Measurements from ENCODE around the gene LAMA5.

LAMA5 gene

GRCh38 chr20:62313021-62313420, 54.1 kb downstream of the LAMA5 start:
- DNase-seq (ENCODE audit: low read depth), result no peak

- no peak for DNase-seq (ENCODE audit: low read depth)
These were observed 54.5 kb downstream of the LAMA5 start for GRCh38 chr20:62312662-62312977.

- DNase-seq (ENCODE audit: low read depth), result no peak
These were observed 55.1 kb downstream of the LAMA5 start for GRCh38 chr20:62311832-62312661.

DNA sequence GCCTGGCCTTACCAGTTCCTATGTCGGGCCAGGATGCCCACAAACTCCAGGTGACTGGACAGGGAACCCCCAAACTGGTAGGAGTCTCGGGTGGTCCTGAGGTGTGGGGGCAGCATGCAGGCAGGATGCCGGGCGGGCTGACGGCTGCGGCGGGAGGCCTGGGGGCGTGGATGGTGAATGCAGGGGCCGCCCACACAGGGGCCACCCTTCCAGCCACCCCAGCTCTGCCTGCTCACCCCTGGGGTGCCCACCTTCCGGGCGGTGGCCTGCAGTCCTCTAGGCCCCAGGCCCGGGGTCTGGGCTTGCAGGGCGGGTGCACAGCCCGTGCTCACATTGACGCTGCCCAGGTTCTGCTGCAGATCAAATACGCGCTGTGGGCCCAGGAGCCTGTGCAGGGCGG, 56.0 kb downstream of the LAMA5 start:
- no peak for DNase-seq (ENCODE audit: low read depth)

DNA sequence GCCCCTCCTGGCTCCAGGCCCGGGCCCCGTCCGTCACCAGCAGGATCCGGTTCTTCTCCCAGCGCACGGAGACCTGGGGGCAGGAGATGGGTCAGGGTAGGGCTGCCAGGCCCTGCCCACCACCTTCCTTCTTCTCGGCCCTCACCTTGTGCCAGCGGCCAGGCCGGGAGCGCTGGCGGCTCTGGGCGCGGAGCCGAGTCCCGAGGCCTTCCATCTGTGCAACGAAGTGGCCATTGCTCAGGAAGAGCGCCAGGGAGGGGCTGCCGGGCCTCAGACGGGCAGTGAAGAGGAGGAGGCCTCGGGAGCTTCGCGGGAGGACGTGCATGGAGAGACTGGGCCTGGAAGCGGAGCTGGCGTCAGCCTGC, 56.4 kb downstream of the LAMA5 start:
- no peak for DNase-seq (ENCODE audit: low read depth)

DNA sequence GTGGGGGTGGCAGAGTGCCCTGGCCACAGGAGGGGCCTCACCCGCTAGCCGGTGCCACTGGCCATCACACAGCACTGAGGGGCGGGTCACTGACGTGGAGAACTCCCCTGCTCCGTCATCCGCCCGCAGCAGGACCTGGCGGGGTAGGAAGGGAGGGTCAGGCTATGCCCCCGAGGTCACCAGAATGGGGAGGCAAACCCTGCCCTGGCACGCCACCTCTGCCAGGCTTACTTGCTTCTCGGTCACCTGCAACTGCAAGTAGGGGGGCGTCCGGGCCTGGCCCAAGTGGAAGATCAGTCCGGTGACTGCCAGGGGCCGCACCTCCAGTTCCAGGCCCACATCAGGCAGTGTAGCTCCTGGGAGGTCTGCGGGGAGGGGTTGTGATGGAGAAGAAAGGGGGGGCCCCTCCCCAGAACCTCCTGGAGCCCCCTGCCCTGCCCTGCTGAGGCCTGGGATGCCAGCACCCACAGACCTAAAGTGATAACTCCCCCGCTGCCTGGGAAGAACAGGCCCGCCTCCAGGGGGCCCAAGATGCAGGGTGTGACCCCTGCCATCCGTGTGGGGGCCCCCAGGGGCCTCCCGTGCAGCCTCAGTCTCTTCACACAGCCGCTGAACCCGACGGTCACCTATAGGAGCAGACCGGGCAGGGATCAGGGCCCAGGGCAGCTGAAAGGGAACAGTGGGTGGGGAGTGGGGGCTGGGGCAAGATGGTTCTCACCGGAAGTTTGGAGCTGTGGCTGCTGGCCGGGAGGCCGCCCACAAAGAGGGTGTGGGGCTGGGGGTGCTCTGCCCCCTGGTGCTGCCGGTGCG, 57.0 kb downstream of the LAMA5 start:
- no peak for DNase-seq (ENCODE audit: low read depth)

- DNase-seq (ENCODE audit: low read depth), result no peak
These were observed 57.7 kb downstream of the LAMA5 start for GRCh38 chr20:62309198-62309944.

- DNase-seq (ENCODE audit: low read depth), result no peak
These were observed 58.9 kb downstream of the LAMA5 start for GRCh38 chr20:62308102-62308822.

DNA sequence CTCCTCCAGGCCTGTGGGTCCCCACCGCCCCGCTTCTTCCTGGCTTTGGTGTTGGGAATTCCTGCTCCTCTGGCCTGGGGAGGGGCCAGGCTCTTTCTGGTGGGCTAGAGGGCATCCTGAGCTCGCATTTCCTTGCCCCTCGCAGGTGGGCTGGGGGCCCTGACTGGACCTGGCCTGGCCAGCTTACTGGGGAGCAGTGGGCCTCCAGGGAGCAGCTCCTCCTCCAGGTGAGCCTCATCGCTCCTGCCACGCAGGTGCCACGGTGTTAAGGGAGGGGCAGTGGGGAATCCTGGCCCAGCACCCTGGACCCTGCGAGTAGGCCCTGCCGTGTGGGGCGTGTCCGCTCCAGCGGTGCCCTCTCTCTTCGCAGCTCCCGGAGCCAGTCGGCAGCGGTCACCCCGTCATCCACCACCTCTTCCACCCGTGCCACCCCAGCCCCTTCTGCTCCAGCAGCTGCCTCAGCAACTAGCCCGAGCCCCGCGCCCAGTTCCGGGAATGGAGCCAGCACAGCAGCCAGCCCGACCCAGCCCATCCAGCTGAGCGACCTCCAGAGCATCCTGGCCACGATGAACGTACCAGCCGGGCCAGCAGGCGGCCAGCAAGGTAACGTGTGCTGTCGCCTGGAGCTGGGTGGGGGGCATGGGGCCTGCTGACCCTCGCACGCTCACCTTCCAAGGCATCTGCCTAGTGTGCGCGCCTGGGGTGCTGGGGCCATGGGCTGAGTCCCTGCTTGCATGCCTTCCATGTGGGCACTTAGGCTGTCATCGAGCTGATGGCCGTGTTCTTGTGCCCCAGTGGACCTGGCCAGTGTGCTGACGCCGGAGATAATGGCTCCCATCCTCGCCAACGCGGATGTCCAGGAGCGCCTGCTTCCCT, 59.6 kb downstream of the LAMA5 start:
- no peak for DNase-seq (ENCODE audit: low read depth)

- DNase-seq (ENCODE audit: low read depth), result no peak
These were observed 60.5 kb downstream of the LAMA5 start for GRCh38 chr20:62306414-62307187.

DNA sequence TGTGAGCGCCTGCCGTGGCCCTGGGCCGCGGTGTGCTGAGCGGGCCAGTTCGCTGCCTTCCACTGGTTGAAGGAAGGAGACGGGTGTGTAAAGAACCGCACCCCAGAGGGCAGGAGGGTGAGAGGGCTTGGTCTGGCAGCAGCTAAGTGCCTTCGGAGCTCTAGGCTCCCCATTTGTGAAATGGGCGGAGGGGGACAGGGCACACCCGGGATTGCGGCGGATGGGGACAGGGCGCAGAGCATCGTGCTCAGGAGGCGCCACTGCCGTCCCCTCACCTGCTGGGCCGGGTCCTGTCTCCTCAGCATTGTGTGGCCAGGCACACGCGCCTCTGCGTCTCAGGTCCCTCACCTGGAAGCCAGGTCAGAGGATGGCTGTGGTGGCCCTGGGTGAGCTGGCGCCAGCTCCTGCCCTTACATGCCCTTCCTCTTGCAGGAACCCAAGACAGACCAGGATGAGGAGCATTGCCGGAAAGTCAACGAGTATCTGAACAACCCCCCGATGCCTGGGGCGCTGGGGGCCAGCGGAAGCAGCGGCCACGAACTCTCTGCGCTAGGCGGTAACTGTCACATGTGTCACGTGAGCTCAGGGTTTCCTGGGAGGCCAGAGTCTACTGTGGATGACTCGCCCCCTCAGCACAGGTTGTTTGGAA, 61.2 kb downstream of the LAMA5 start:
- DNase-seq (ENCODE audit: low read depth), result no peak

- DNase-seq (ENCODE audit: low read depth), result no peak
These were observed 61.9 kb downstream of the LAMA5 start for GRCh38 chr20:62305149-62305764.

- no peak for DNase-seq (ENCODE audit: low read depth)
These were observed 62.6 kb downstream of the LAMA5 start for GRCh38 chr20:62304331-62305148.

DNA sequence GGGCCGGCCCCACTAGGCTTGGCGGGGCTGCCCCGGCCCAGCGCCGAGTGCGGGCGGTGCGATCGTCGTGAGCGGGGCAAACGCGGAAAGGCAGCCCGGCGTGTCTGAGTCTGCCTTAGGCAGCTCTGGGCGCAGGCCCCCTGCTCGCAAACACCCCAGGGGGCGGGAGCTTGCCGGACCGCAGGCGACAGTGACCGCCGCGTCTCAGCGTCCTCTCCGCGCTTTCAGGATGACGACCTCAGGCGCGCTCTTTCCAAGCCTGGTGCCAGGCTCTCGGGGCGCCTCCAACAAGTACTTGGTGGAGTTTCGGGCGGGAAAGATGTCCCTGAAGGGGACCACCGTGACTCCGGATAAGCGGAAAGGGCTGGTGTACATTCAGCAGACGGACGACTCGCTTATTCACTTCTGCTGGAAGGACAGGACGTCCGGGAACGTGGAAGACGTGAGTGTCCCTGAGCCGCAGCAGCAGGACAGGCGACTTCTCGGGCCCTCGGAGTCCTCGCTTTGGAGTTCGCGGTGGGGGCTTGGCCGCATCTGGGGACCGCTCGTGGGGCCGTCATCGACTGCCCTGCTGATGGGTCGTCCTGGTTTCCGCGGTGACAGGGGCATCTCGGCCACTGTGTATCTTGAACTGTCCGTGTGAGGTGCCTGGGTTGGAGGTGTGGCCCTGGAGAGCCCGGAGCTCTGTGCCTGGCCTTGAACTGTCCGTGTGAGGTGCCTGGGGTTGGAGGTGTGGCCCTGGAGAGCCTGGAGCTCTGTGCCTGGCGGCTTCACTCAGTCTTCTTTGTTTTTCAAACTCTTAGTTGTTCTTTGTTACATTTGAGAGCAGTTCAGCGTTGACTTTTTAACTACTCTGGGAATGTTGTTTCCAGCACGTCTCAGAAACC, 63.5 kb downstream of the LAMA5 start:
- no peak for DNase-seq (ENCODE audit: low read depth)

DNA sequence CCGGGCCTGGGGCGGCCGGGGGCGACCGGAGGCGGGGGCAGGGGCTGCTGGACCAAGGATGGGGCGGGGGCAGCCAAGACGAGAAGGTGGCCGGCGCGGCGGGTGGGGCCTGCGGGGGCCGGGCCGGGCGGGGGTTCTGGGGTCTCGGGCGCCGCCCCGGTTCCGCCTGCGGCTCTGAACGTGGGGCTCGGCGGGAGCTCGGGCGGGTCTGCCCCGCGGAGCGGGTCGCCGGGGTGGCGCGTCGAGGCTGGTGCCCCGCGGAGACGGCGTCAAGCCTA, 64.1 kb downstream of the LAMA5 start:
- DNase-seq (ENCODE audit: low read depth), result no peak

DNA sequence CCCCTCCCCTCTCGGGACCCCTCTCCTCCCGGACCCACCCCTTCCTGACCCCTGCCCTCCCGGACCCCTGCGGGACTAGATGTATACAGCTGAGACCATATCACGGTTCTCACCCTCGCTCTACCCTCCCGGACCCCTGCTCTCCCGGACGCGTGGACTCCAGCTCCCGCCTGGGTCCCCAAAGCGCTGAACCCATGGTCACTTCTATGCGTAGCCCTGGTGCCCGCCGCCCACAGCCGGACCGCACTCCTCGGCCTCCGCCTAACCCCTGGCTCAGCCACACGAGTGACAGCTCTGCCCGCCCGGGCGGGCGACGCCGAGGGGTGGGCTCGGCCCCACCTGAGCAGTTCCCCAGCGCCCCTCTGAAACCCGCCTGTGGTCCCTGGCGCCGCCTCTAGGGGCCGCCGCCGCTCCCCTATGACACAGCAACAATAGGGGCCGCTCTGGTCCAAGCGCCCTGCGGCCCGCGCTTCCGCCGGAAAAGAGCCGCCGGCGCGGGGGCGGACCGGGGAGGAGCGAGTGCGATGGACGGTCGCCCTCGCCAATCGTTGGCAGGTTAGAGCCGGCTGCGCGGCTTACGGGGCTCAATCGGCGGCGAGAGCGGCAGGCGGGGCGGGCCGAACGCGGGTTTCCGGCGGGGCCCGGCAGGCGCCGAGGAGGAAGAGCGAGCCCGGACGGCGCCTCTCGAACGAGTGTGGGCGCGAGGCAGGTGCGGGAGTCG, 64.6 kb downstream of the LAMA5 start, which contains the start of gene ADRM1:
Gene ADRM1, plus strand, starts transcription at position 657 of the 721 bp plus-strand sequence. CDS start 572 bp downstream, outside the sequence.
- peak; percentile 91 for DNase-seq (ENCODE audit: low read depth)

- DNase-seq (ENCODE audit: low read depth), result peak; percentile 75
These were observed 65.3 kb downstream of the LAMA5 start for GRCh38 chr20:62301773-62302340.
